Breast epithelium (tissue), 3 donors: ENCODE measurements around the gene CCDC38.

ENCODE experiments used
- POLR2A ChIP-seq: fragments of 450-650 bp; IDR thresholded peaks from one replicate; pipeline ENCODE4 v1.6.1; 2016; ENCODE audit warnings: antibody characterized with exemption, mild to moderate bottlenecking, moderate library complexity
- TF ChIP-seq, protein P1 (sequence below), 3 donors: fragments of 450-650 bp; IDR thresholded peaks; one replicate each; pipeline ENCODE4 v1.5.1; 2016 to 2017; ENCODE audit warnings: antibody characterized with exemption in 3 of 3, mild to moderate bottlenecking in 3 of 3, moderate library complexity in 3 of 3

DNA sequence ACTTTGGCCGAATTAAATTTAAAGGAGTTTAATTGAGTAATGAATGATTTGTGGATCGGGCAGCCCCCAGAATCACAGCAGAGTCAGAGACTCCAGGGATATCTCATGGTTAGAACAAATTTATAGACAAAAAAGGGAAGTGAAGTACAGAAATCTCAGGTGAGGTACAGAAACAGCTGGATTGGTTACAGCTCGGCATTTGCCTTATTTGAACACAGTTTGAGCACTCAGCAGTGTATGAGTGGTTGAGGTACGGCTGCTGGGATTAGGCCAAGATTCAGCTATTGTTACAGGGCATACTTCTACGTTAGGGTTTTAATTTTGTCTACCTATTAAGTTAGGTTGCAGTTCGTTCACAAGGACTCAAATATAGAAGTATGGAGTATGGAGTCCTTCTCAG lies 23.3 kb downstream of the CCDC38 start:
- TF ChIP-seq, protein P1, sequence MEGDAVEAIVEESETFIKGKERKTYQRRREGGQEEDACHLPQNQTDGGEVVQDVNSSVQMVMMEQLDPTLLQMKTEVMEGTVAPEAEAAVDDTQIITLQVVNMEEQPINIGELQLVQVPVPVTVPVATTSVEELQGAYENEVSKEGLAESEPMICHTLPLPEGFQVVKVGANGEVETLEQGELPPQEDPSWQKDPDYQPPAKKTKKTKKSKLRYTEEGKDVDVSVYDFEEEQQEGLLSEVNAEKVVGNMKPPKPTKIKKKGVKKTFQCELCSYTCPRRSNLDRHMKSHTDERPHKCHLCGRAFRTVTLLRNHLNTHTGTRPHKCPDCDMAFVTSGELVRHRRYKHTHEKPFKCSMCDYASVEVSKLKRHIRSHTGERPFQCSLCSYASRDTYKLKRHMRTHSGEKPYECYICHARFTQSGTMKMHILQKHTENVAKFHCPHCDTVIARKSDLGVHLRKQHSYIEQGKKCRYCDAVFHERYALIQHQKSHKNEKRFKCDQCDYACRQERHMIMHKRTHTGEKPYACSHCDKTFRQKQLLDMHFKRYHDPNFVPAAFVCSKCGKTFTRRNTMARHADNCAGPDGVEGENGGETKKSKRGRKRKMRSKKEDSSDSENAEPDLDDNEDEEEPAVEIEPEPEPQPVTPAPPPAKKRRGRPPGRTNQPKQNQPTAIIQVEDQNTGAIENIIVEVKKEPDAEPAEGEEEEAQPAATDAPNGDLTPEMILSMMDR (IDR thresholded peaks at IDR 0.05), result no peak
- no peak for TF ChIP-seq POLR2A
